Caco-2 (cell line): ENCODE results near the gene MSH2. TPM values are rescaled to one million over a fixed set of nuclear protein-coding genes. Genes with fewer than 3 reads are reported as not detected.

Experiments
- BruUV-seq: library from RNA; stranded (reverse); fragments of 400-500 nt; replicated peaks from 2 replicates; lab custom pipeline; 2021; lab: Mats Ljungman, UMichigan
- CTCF ChIA-PET: fragments of 300-600 bp; sonication (Branson Sonifier 250); formaldehyde crosslinking; loops from one replicate; lab custom pipeline; 2022; ENCODE audit warnings: antibody characterized with exemption; lab: Charles Lee
- POLR2A ChIA-PET: fragments of 300-600 bp; sonication (Branson Sonifier 250); formaldehyde crosslinking; loops from one replicate; lab custom pipeline; 2022; ENCODE audit warnings: antibody characterized with exemption; lab: Charles Lee
- DNase-seq, 2 experiments: peaks; one replicate each; pipeline versions ENCODE4 v3.0.0 to v3.0.0-alpha.2; 2020 to 2022
- H3K27me3 ChIP-seq: replicated peaks from 2 replicates; pipeline ENCODE4 v1.6.0; 2011; ENCODE audit warnings: low read length; ENCODE audit not compliant: control insufficient read depth, insufficient read depth
- H3K36me3 ChIP-seq: 2 replicates; pipeline ENCODE4 v1.5.1; 2011; ENCODE audit warnings: low read length; ENCODE audit not compliant: control insufficient read depth, insufficient read depth
- H3K4me1 ChIP-seq: fragments of 250-450 bp; sonication (Bioruptor Pico); 2 replicates; pipeline ENCODE4 v1.5.1; 2020; ENCODE audit warnings: mild to moderate bottlenecking
- H3K4me3 ChIP-seq: 2 replicates; pipeline ENCODE4 v1.5.1; 2011; ENCODE audit warnings: low read depth, mild to moderate bottlenecking, control low read depth, low read length
- H3K9me3 ChIP-seq: fragments of 250-450 bp; sonication (Bioruptor Pico); 2 replicates; pipeline ENCODE4 v1.5.1; 2020; ENCODE audit warnings: mild to moderate bottlenecking, moderate library complexity
- H3K27ac Mint-ChIP-seq: one replicate; pipeline ENCODE4 v1.8.0; 2022; ENCODE audit warnings: mixed read lengths; ENCODE audit not compliant: unreplicated experiment
- H3K27me3 Mint-ChIP-seq: one replicate; pipeline ENCODE4 v1.8.0; 2022; ENCODE audit warnings: mixed read lengths; ENCODE audit not compliant: insufficient read depth, unreplicated experiment
- H3K36me3 Mint-ChIP-seq: one replicate; pipeline ENCODE4 v1.8.0; 2022; ENCODE audit warnings: mild to moderate bottlenecking, mixed read lengths; ENCODE audit not compliant: insufficient read depth, unreplicated experiment
- H3K4me1 Mint-ChIP-seq: one replicate; pipeline ENCODE4 v1.8.0; 2022; ENCODE audit warnings: low read depth, mixed read lengths; ENCODE audit not compliant: unreplicated experiment
- H3K4me3 Mint-ChIP-seq: one replicate; pipeline ENCODE4 v1.8.0; 2022; ENCODE audit warnings: mild to moderate bottlenecking, moderate library complexity, mixed read lengths; ENCODE audit not compliant: unreplicated experiment
- H3K9me3 Mint-ChIP-seq: one replicate; pipeline ENCODE4 v1.8.0; 2022; ENCODE audit warnings: mixed read lengths; ENCODE audit not compliant: unreplicated experiment
- intact Hi-C: fragments of 100-400 bp; cut with micrococcal nuclease; formaldehyde crosslinking; loops from one replicate; pipeline ENCODE4 v1.10.0; 2022; ENCODE audit not compliant: unreplicated experiment
- total RNA-seq: library from RNA; stranded (reverse); gene quantifications from 2 replicates; pipeline ENCODE4 v1.2.3, GENCODE V29; 2022
- TF ChIP-seq, protein P1 (sequence below), 2 experiments: fragments of 200-600 bp in 1 of 2; IDR thresholded peaks; 1 replicate in 1 of 2; 2 replicates in 1 of 2; pipeline versions ENCODE4 v1.5.1 to v1.8.0; 2011 to 2022; ENCODE audit warnings: antibody characterized with exemption in 1 of 2, control low read depth in 1 of 2, inconsistent platforms in 1 of 2, low read depth in 1 of 2, low read length in 1 of 2, mild to moderate bottlenecking in 1 of 2, moderate library complexity in 1 of 2; ENCODE audit not compliant: insufficient read depth in 1 of 2, severe bottlenecking in 1 of 2, unreplicated experiment in 1 of 2

Gene MSH2
- total RNA-seq, 1 experiment from 2014 or later: 72.5 TPM

- Histone ChIP-seq H3K4me1 (no peaks in the 10 kb centered on the region), H3K4me3 (no peak overlapping the region), H3K36me3 (no peaks in the 10 kb centered on the region; the same call in 1 of the 2 replicates), H3K9me3 (no peaks in the 10 kb centered on the region; the same call in 1 of the 2 replicates), H3K27me3 (no peaks in the 10 kb centered on the region)
- intact Hi-C loops: no loop called here
- Mint-ChIP-seq H3K27me3 (no peaks in the 10 kb centered on the region), H3K4me1 (no peaks in the 10 kb centered on the region), H3K9me3 (peaks cover 11% of the 10 kb centered on the region), H3K36me3 (peaks cover 36% of the 10 kb centered on the region), H3K4me3 (no peak overlapping the region), H3K27ac (no peak overlapping the region)
- ChIA-PET POLR2A (no interaction called here), CTCF (no interaction called here)
- BruUV-seq: no TSS peak
- TF ChIP-seq, protein P1, sequence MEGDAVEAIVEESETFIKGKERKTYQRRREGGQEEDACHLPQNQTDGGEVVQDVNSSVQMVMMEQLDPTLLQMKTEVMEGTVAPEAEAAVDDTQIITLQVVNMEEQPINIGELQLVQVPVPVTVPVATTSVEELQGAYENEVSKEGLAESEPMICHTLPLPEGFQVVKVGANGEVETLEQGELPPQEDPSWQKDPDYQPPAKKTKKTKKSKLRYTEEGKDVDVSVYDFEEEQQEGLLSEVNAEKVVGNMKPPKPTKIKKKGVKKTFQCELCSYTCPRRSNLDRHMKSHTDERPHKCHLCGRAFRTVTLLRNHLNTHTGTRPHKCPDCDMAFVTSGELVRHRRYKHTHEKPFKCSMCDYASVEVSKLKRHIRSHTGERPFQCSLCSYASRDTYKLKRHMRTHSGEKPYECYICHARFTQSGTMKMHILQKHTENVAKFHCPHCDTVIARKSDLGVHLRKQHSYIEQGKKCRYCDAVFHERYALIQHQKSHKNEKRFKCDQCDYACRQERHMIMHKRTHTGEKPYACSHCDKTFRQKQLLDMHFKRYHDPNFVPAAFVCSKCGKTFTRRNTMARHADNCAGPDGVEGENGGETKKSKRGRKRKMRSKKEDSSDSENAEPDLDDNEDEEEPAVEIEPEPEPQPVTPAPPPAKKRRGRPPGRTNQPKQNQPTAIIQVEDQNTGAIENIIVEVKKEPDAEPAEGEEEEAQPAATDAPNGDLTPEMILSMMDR (IDR thresholded peaks at IDR 0.05; ENCODE audit: insufficient read depth in 1 of 2, low read depth in 1 of 2, low read length in 1 of 2, severe bottlenecking in 1 of 2, unreplicated experiment in 1 of 2): no peak
- DNase-seq: no peak
These were observed 86.1 kb downstream of the MSH2 start for GRCh38 chr2:47488870-47489584.

- Mint-ChIP-seq H3K4me1 (no peaks in the 10 kb centered on the region), H3K27ac (no peak overlapping the region), H3K4me3 (no peak overlapping the region), H3K27me3 (no peaks in the 10 kb centered on the region), H3K36me3 (peaks cover 22% of the 10 kb centered on the region), H3K9me3 (peaks cover 11% of the 10 kb centered on the region)
- CTCF ChIA-PET: no interaction called here
- intact Hi-C loops: no loop called here
- H3K4me3 ChIP-seq: no peak overlapping the region
- no peaks in the 10 kb centered on the region for H3K4me1 ChIP-seq
- no peak for DNase-seq
- no TSS peak for BruUV-seq
- POLR2A ChIA-PET: no interaction called here
- H3K9me3 ChIP-seq: no peaks in the 10 kb centered on the region; the same call in 1 of the 2 replicates
- TF ChIP-seq, protein P1 (IDR thresholded peaks at IDR 0.05; ENCODE audit: insufficient read depth in 1 of 2, low read depth in 1 of 2, low read length in 1 of 2, severe bottlenecking in 1 of 2, unreplicated experiment in 1 of 2): no peak
- H3K36me3 ChIP-seq: no peaks in the 10 kb centered on the region
- H3K27me3 ChIP-seq: no peaks in the 10 kb centered on the region
These were observed 87.5 kb downstream of the MSH2 start for GRCh38 chr2:47490406-47490805.

GRCh38 chr2:47493317-47494035 lies 90.5 kb downstream of the MSH2 start:
- Mint-ChIP-seq H3K9me3 (peaks cover 11% of the 10 kb centered on the region), H3K27me3 (no peaks in the 10 kb centered on the region), H3K36me3 (peaks cover 6% of the 10 kb centered on the region), H3K27ac (no peak overlapping the region), H3K4me1 (no peaks in the 10 kb centered on the region), H3K4me3 (no peak overlapping the region)
- intact Hi-C loops: no loop called here
- CTCF ChIA-PET: no interaction called here
- H3K4me3 ChIP-seq: no peak overlapping the region
- POLR2A ChIA-PET: no interaction called here
- H3K9me3 ChIP-seq: no peaks in the 10 kb centered on the region; the same call in 1 of the 2 replicates
- no TSS peak for BruUV-seq
- no peaks in the 10 kb centered on the region for H3K36me3 ChIP-seq
- no peak for DNase-seq
- H3K4me1 ChIP-seq: no peaks in the 10 kb centered on the region
- TF ChIP-seq, protein P1 (IDR thresholded peaks at IDR 0.05; ENCODE audit: insufficient read depth in 1 of 2, low read depth in 1 of 2, low read length in 1 of 2, severe bottlenecking in 1 of 2, unreplicated experiment in 1 of 2): no peak
- H3K27me3 ChIP-seq: no peaks in the 10 kb centered on the region
